ENCODE data around the gene TIMM10.

DNA sequence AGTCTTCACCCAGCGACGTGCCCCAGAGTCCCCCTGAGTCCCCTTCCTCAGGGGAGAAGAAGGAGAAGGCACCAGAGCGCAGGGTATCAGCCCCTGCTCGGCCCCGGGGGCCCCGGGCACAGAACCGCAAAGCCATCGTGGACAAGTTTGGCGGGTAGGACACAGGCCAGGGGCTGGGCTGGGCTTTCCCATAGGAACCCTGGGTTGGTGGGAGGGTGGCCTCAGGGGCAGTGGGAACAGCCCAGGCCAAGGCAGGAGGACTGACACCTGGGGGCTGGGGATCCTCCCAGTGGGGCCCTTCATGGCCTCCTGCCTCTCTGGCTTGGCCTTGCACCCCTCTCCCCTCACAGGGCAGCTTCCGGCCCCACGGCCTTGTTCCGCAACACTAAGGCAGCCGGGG, 15.3 kb upstream of the TIMM10 start:
- TF ChIP-seq POLR2A (IDR thresholded peaks at IDR 0.05), result no peak
- TF ChIP-seq, protein P1, sequence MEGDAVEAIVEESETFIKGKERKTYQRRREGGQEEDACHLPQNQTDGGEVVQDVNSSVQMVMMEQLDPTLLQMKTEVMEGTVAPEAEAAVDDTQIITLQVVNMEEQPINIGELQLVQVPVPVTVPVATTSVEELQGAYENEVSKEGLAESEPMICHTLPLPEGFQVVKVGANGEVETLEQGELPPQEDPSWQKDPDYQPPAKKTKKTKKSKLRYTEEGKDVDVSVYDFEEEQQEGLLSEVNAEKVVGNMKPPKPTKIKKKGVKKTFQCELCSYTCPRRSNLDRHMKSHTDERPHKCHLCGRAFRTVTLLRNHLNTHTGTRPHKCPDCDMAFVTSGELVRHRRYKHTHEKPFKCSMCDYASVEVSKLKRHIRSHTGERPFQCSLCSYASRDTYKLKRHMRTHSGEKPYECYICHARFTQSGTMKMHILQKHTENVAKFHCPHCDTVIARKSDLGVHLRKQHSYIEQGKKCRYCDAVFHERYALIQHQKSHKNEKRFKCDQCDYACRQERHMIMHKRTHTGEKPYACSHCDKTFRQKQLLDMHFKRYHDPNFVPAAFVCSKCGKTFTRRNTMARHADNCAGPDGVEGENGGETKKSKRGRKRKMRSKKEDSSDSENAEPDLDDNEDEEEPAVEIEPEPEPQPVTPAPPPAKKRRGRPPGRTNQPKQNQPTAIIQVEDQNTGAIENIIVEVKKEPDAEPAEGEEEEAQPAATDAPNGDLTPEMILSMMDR (IDR thresholded peaks at IDR 0.05), result no peak

Measured in right lobe of liver (tissue), 4 donors.